ENCODE measurements around the gene HMHB1. TPM values are rescaled to one million over a fixed set of nuclear protein-coding genes. Genes with fewer than 3 reads are reported as not detected.

The HMHB1 gene
- polyA plus RNA-seq, 1 donor from 2014 or later, result not detected

DNA sequence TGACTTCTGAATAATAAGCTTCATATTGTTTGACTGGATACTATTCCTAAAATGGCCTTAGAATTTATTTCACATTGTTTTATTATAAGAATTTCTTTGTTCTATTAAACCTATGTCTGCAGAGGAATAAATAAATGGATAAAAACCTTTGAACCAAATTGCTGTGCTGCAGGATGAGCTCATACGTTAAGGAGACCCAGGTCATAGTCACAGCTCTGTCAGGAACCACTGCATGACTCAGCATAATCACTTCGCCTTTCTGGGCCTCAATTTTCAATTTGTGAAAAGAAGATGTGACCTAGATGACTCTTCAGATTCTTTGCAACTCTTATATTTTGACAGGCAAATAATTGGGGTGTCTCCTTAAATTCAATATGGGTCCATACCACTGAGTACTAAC lies 36.7 kb upstream of the HMHB1 start:
- H3K27ac ChIP-seq (ENCODE audit: low read length), result no peak overlapping the region
- no peaks in the 10 kb centered on the region for H3K9me3 ChIP-seq (ENCODE audit: low read length)
- H3K9me2 ChIP-seq (ENCODE audit: insufficient read depth, low read length), result no peaks in the 10 kb centered on the region
- H3K9ac ChIP-seq (ENCODE audit: low read length), result no peak overlapping the region
- TF ChIP-seq CTCF (IDR thresholded peaks at IDR 0.05; ENCODE audit: poor library complexity, severe bottlenecking) (no peak), POLR2AphosphoS5 (IDR thresholded peaks at IDR 0.05) (no peak), SMC3 (conservative IDR thresholded peaks at IDR 0.05; ENCODE audit: poor library complexity) (no peak), TAF1 (IDR thresholded peaks at IDR 0.05; ENCODE audit: low read depth) (no peak), MXI1 (conservative IDR thresholded peaks at IDR 0.05; ENCODE audit: poor library complexity, severe bottlenecking) (no peak), RAD21 (conservative IDR thresholded peaks at IDR 0.05) (no peak), EP300 (conservative IDR thresholded peaks at IDR 0.05; ENCODE audit: poor library complexity, severe bottlenecking) (no peak), EZH2 (IDR thresholded peaks at IDR 0.05; ENCODE audit: borderline replicate concordance, insufficient read depth, low read length, poor library complexity, severe bottlenecking) (no peak)
- TF ChIP-seq, protein P1, sequence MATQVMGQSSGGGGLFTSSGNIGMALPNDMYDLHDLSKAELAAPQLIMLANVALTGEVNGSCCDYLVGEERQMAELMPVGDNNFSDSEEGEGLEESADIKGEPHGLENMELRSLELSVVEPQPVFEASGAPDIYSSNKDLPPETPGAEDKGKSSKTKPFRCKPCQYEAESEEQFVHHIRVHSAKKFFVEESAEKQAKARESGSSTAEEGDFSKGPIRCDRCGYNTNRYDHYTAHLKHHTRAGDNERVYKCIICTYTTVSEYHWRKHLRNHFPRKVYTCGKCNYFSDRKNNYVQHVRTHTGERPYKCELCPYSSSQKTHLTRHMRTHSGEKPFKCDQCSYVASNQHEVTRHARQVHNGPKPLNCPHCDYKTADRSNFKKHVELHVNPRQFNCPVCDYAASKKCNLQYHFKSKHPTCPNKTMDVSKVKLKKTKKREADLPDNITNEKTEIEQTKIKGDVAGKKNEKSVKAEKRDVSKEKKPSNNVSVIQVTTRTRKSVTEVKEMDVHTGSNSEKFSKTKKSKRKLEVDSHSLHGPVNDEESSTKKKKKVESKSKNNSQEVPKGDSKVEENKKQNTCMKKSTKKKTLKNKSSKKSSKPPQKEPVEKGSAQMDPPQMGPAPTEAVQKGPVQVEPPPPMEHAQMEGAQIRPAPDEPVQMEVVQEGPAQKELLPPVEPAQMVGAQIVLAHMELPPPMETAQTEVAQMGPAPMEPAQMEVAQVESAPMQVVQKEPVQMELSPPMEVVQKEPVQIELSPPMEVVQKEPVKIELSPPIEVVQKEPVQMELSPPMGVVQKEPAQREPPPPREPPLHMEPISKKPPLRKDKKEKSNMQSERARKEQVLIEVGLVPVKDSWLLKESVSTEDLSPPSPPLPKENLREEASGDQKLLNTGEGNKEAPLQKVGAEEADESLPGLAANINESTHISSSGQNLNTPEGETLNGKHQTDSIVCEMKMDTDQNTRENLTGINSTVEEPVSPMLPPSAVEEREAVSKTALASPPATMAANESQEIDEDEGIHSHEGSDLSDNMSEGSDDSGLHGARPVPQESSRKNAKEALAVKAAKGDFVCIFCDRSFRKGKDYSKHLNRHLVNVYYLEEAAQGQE (IDR thresholded peaks at IDR 0.05; ENCODE audit: borderline replicate concordance), result no peak
- no peak overlapping the region for H2AFZ ChIP-seq (ENCODE audit: low read depth, low read length)
- no peaks in the 10 kb centered on the region for H3K27me3 ChIP-seq (ENCODE audit: insufficient read depth, low read depth, low read length)
- no peaks in the 10 kb centered on the region for H3F3A ChIP-seq (ENCODE audit: insufficient read depth, low read length, poor library complexity, severe bottlenecking)
- no peaks in the 10 kb centered on the region for H3K79me2 ChIP-seq (replicated peaks; ENCODE audit: insufficient read depth, low read length)
- H4K20me1 ChIP-seq (ENCODE audit: insufficient read depth), result no peaks in the 10 kb centered on the region
- no peak overlapping the region for H3K4me3 ChIP-seq (ENCODE audit: low read length)
- H3K36me3 ChIP-seq (ENCODE audit: insufficient read depth, low read length), result no peaks in the 10 kb centered on the region
- no peak overlapping the region for H3K4me2 ChIP-seq (ENCODE audit: low read length)

DNA sequence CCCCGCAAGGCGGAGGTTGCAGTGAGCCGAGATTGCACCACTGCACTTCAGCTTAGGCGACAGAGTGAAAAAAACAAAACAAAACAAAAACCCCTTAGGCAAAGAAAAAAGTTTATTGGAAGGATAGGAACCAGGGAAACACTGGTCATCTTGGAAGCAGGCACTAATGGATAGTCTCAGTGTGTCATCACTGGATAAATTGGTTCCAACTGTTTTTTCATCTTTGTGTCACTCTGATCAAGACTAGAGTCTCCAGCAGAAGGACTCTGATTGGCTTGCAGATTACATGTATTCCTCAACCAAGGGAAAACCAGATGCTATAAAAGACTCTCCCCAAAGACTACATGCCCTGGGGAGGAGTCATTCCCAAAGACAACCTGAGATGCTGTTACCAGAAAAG lies 35.0 kb upstream of the HMHB1 start:
- Histone ChIP-seq H3F3A (ENCODE audit: insufficient read depth, low read length, poor library complexity, severe bottlenecking) (no peaks in the 10 kb centered on the region), H3K27ac (ENCODE audit: low read length) (no peak overlapping the region), H3K27me3 (ENCODE audit: insufficient read depth, low read depth, low read length) (no peaks in the 10 kb centered on the region), H3K4me3 (ENCODE audit: low read length) (no peak overlapping the region), H3K36me3 (ENCODE audit: insufficient read depth, low read length) (no peaks in the 10 kb centered on the region), H3K9me2 (ENCODE audit: insufficient read depth, low read length) (no peaks in the 10 kb centered on the region), H4K20me1 (ENCODE audit: insufficient read depth) (no peaks in the 10 kb centered on the region), H3K9ac (ENCODE audit: low read length) (no peak overlapping the region), H3K79me2 (replicated peaks; ENCODE audit: insufficient read depth, low read length) (no peaks in the 10 kb centered on the region), H3K9me3 (ENCODE audit: low read length) (no peaks in the 10 kb centered on the region), H3K4me2 (ENCODE audit: low read length) (no peak overlapping the region), H2AFZ (ENCODE audit: low read depth, low read length) (no peak overlapping the region)
- TF ChIP-seq SMC3 (conservative IDR thresholded peaks at IDR 0.05; ENCODE audit: poor library complexity) (no peak), EZH2 (IDR thresholded peaks at IDR 0.05; ENCODE audit: borderline replicate concordance, insufficient read depth, low read length, poor library complexity, severe bottlenecking) (no peak), RAD21 (conservative IDR thresholded peaks at IDR 0.05) (no peak), EP300 (conservative IDR thresholded peaks at IDR 0.05; ENCODE audit: poor library complexity, severe bottlenecking) (no peak), CTCF (IDR thresholded peaks at IDR 0.05; ENCODE audit: poor library complexity, severe bottlenecking) (no peak)
- TF ChIP-seq, protein P1 (IDR thresholded peaks at IDR 0.05; ENCODE audit: borderline replicate concordance), result no peak
